Melanocyte of skin (primary cell): ENCODE results near the gene GCGR. TPM values are rescaled to one million over a fixed set of nuclear protein-coding genes. Genes with fewer than 3 reads are reported as not detected.

Experiments
- total RNA-seq, 2 donors: library from RNA; depleted of rRNA; stranded (reverse); fragments of >200 nt; gene quantifications; 2 replicates each; pipeline ENCODE4 v1.2.3, GENCODE V29; 2012

Gene GCGR
- total RNA-seq = not detected

GRCh38 chr17:81803728-81804558 is at the start of gene GCGR:
TSS of gene GCGR (plus strand) at chr17:81804150. CDS start at chr17:81809019, 4,869 bp downstream.

GRCh38 chr17:81833160-81833920 is 29.4 kb downstream of the GCGR start, which contains the start of gene MCRIP1:
TSS of gene MCRIP1 (minus strand) at chr17:81833291. CDS start at chr17:81824506, 8,785 bp downstream.

GRCh38 chr17:81834831-81835267 is 30.9 kb downstream of the GCGR start, which contains the start of gene PPP1R27:
TSS of gene PPP1R27 (minus strand) at chr17:81835050. CDS start at chr17:81834953, 97 bp downstream.

GRCh38 chr17:81859906-81860755 is 56.2 kb downstream of the GCGR start, which contains the start of gene P4HB:
TSS of gene P4HB (minus strand) at chr17:81860535. CDS start at chr17:81860471, 64 bp downstream.

Other genes with a start within 250 kb of the GCGR start
- 100 to 1,000 TPM; 135 to 147 TPM for gene NPLOC4, start 167.0 kb upstream of the GCGR start, total RNA-seq
- 100 to 1,000 TPM in 1 of 2 donors, 10 to 100 TPM in 1; 77.6 to 121 TPM for gene TSPAN10, start 167.0 kb upstream of the GCGR start, total RNA-seq
- gene PDE6G, start 147.6 kb upstream of the GCGR start, total RNA-seq = 1 to 10 TPM in 1 of 2 donors, under 1 TPM in 1; 1.00 to 1.0 TPM
- 10 to 100 TPM; 32.0 to 38.0 TPM for gene OXLD1, start 137.5 kb upstream of the GCGR start, total RNA-seq
- 10 to 100 TPM in 1 of 2 donors, 1 to 10 TPM in 1; 4.8 to 10.7 TPM for gene CCDC137, start 137.4 kb upstream of the GCGR start, total RNA-seq
- 10 to 100 TPM; 14.0 to 17.6 TPM for gene ARL16, start 120.4 kb upstream of the GCGR start, total RNA-seq
- 100 to 1,000 TPM in 1 of 2 donors, 10 to 100 TPM in 1; 87.1 to 105 TPM for gene HGS, start 120.1 kb upstream of the GCGR start, total RNA-seq
- 10 to 100 TPM; 18.6 to 30.6 TPM for gene MRPL12, start 100.8 kb upstream of the GCGR start, total RNA-seq
- 10 to 100 TPM; 12.7 to 27.6 TPM for gene SLC25A10, start 91.9 kb upstream of the GCGR start, total RNA-seq
- gene MCRIP1, start 29.1 kb downstream of the GCGR start, total RNA-seq = 10 to 100 TPM; 84.9 to 98.4 TPM
- gene PPP1R27, start 30.9 kb downstream of the GCGR start, total RNA-seq = not detected
- gene P4HB, start 56.4 kb downstream of the GCGR start, total RNA-seq = 100 to 1,000 TPM; 383 to 481 TPM
- 100 to 1,000 TPM; 192 to 263 TPM for gene ARHGDIA, start 67.2 kb downstream of the GCGR start, total RNA-seq
- 100 to 1,000 TPM in 1 of 2 donors, 10 to 100 TPM in 1; 71.6 to 187 TPM for gene ALYREF, start 87.4 kb downstream of the GCGR start, total RNA-seq
- 100 to 1,000 TPM; 113 to 141 TPM for gene ANAPC11, start 87.6 kb downstream of the GCGR start, total RNA-seq
- 1 to 10 TPM in 1 of 2 donors, not detected in 1; 1.0 TPM for gene NPB, start 98.1 kb downstream of the GCGR start, total RNA-seq
- gene PCYT2, start 107.2 kb downstream of the GCGR start, total RNA-seq = 10 to 100 TPM; 71.6 to 82.9 TPM
- 10 to 100 TPM; 14.1 to 15.3 TPM for gene SIRT7, start 114.0 kb downstream of the GCGR start, total RNA-seq
- gene MAFG, start 123.6 kb downstream of the GCGR start, total RNA-seq = 10 to 100 TPM; 23.1 to 33.0 TPM
- gene PYCR1, start 133.2 kb downstream of the GCGR start, total RNA-seq = 10 to 100 TPM in 1 of 2 donors, 1 to 10 TPM in 1; 8.3 to 14.3 TPM
- gene MYADML2, start 143.1 kb downstream of the GCGR start, total RNA-seq = not detected
- not detected for gene NOTUM, start 157.0 kb downstream of the GCGR start, total RNA-seq
- gene ASPSCR1, start 173.5 kb downstream of the GCGR start, total RNA-seq = 10 to 100 TPM; 23.6 to 33.7 TPM
- 10 to 100 TPM; 24.8 to 72.9 TPM for gene CENPX, start 218.7 kb downstream of the GCGR start, total RNA-seq
- gene LRRC45, start 219.2 kb downstream of the GCGR start, total RNA-seq = 10 to 100 TPM; 14.8 to 30.0 TPM
- gene RAC3, start 227.5 kb downstream of the GCGR start, total RNA-seq = 10 to 100 TPM; 10.3 to 13.7 TPM
- 10 to 100 TPM; 50.9 to 62.6 TPM for gene DCXR, start 233.5 kb downstream of the GCGR start, total RNA-seq
- gene RFNG, start 247.7 kb downstream of the GCGR start, total RNA-seq = 10 to 100 TPM; 20.3 to 26.3 TPM
- 100 to 1,000 TPM; 100 to 150 TPM for gene GPS1, start 247.7 kb downstream of the GCGR start, total RNA-seq